Testis (tissue), 3 donors: ENCODE results near the gene EDC3. TPM values are rescaled to one million over a fixed set of nuclear protein-coding genes. Genes with fewer than 3 reads are reported as not detected.
A peak's percentile ranks its signal among the peaks of the same experiment; 100 is the strongest.

Experiments
- DNase-seq: peaks from one replicate; pipeline ENCODE4 v3.0.0-alpha.2; 2019
- H3K27ac ChIP-seq, 2 donors: fragments of 200-600 bp; sonication (generic); one replicate each; pipeline ENCODE4 v1.5.1; 2019
- H3K27me3 ChIP-seq: fragments of 200-600 bp; sonication (generic); one replicate; pipeline ENCODE4 v1.5.1; 2019
- H3K36me3 ChIP-seq: fragments of 200-600 bp; sonication (generic); one replicate; pipeline ENCODE4 v1.5.1; 2017; ENCODE audit warnings: low read depth; ENCODE audit errors: missing control alignments
- H3K4me1 ChIP-seq: fragments of 200-600 bp; sonication (generic); one replicate; pipeline ENCODE4 v1.5.1; 2019
- H3K4me3 ChIP-seq, 2 donors: fragments of 200-600 bp; sonication (generic); one replicate each; pipeline ENCODE4 v1.5.1; 2017 to 2019
- H3K9me3 ChIP-seq: fragments of 200-600 bp; sonication (generic); one replicate; pipeline ENCODE4 v1.5.1; 2017
- POLR2A ChIP-seq: fragments of 450-650 bp; IDR thresholded peaks from one replicate; pipeline ENCODE4 v1.6.1; 2017; ENCODE audit warnings: antibody characterized with exemption, mild to moderate bottlenecking, moderate library complexity
- WGBS, 2 donors: methylation state at CpG; one replicate each; pipeline ENCODE4 v1.1.5; 2018; 5-methylcytosine and 5-hydroxymethylcytosine counted together
- intact Hi-C: fragments of 100-400 bp; cut with DNase I; formaldehyde crosslinking; loops from one replicate; pipeline ENCODE4 v1.15.1; 2023; ENCODE audit warnings: low total_unique reads
- polyA plus RNA-seq: library from polyadenylated mRNA; stranded (reverse); fragments of 350-450 nt; fragmentation: Illumina TruSeq; extraction: RNeasy Lipid Tissue Mini Kit (QIAGEN cat#74804); gene quantifications from one replicate; pipeline ENCODE4 v1.2.3, GENCODE V29; 2014; ENCODE audit warnings: low read depth, low replicate concordance; ENCODE audit not compliant: insufficient read depth
- total RNA-seq, 2 donors: library from RNA; depleted of rRNA; stranded (reverse); fragments of >200 nt; gene quantifications; one replicate each; pipeline ENCODE4 v1.2.3, GENCODE V29; 2016
- TF ChIP-seq, protein P1 (sequence below), 3 experiments: fragments of 450-650 bp in 2 of 3; fragments of 200-600 bp in 1 of 3; sonication (generic) in 1 of 3; IDR thresholded peaks; one replicate each; pipeline ENCODE4 v1.5.1; 2016 to 2019; ENCODE audit warnings: antibody characterized with exemption in 3 of 3, mild to moderate bottlenecking in 2 of 3, moderate library complexity in 1 of 3

EDC3 gene
- total and polyA plus RNA-seq, 3 donors from 2014 or later, result 53.8 to 96.0 (median 56.5) TPM

DNA sequence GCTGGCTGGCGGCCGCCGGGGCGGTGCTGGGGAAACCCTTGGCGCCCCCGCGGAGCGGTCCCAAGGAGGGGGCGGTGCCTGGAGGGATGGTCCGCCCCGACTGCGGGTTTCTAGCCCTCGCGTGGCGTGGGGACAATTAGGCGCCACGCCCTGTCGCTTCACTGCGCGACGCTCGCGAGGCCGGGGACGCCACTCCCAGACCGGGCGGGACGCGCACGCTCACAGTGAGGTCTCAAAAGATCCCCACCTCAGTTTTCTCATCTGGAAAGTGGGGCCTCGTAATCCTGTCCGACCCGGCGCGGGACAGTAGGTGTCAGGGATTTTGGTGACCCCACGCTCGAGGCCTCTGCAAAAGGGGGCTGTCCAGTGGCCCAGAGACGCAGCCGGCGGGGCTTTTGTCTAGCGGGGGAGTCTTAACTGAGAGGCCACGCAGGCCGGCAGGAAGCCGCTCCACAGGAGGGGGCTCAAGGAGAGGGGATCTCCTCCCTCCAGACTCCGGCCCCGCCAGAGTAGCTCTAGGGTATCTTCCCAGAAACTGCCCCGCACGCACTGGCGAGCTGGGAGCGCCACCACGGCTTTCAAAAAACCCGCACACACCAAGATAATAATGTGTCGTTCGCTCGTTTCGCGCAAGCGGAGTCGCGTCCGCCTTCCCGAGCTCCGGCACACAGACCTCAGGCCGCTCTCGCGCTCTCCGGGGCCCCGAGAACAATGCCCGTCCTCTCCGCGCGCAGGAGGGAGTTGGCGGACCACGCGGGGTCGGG is 80.9 kb downstream of the EDC3 start:
- WGBS, 2 donors, result 1% methylated on average over 57 of the region's 76 CpGs; no CpG with 5 or more reads in 1 of the 2 donors
- H3K27ac ChIP-seq, result peak overlapping the region; percentile 97 to 98
- TF ChIP-seq, protein P1, sequence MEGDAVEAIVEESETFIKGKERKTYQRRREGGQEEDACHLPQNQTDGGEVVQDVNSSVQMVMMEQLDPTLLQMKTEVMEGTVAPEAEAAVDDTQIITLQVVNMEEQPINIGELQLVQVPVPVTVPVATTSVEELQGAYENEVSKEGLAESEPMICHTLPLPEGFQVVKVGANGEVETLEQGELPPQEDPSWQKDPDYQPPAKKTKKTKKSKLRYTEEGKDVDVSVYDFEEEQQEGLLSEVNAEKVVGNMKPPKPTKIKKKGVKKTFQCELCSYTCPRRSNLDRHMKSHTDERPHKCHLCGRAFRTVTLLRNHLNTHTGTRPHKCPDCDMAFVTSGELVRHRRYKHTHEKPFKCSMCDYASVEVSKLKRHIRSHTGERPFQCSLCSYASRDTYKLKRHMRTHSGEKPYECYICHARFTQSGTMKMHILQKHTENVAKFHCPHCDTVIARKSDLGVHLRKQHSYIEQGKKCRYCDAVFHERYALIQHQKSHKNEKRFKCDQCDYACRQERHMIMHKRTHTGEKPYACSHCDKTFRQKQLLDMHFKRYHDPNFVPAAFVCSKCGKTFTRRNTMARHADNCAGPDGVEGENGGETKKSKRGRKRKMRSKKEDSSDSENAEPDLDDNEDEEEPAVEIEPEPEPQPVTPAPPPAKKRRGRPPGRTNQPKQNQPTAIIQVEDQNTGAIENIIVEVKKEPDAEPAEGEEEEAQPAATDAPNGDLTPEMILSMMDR (IDR thresholded peaks at IDR 0.05), result no peak
- no peak for TF ChIP-seq POLR2A
- DNase-seq, result peak; percentile 85
- H3K4me3 ChIP-seq, result peak overlapping the region; percentile 99 to 100
- H3K9me3 ChIP-seq, result no peaks in the 10 kb centered on the region
- no peaks in the 10 kb centered on the region for H3K27me3 ChIP-seq
- H3K4me1 ChIP-seq, result peaks cover 39% of the 10 kb centered on the region
- intact Hi-C loops, result loop anchor here (5.0 kb wide), 1 partner anchor 73 kb away; the partner anchor contains the start of gene ARID3B
- no peaks in the 10 kb centered on the region for H3K36me3 ChIP-seq

DNA sequence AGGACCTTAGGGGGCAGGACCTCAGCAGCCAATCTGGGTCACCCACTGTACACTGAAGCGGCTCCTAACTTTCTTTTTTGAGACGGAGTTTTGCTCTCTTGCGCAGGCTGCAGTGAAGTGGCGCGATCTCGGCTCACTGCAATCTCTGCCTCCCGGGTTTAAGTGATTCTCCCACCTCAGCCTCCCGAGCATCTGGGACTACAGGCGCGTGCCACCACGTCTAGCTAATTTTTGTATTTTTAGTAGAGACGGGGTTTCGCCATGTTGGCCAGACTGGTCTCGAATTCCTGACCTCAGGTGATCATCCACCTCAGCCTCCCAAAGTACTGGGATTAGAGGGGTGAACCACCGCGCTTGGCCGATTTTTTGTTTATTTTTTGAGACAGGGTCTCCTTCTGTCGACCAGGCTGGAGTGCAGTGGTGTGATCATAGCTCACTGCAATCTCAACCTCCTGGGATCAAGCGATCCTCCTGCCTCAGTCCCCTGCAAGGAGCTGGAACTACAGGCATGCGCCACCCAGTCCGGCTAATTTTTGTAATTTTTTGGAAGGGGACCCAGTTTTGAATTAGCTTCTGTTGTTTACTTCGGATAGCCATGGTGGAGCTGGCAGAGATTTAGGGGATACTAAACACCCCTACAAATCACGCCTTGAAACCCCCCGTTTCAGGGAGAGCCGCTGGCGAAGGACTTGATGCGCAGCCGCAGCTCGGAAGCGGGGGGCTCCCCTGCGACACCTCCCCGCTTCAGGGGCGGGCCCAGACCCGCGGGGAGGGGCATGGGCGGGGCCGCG is 81.7 kb downstream of the EDC3 start:
- intact Hi-C loops, result loop anchor here (5.0 kb wide), 1 partner anchor 72 kb away; the partner anchor contains the start of gene ARID3B
- WGBS, 2 donors, result 25 to 40% methylated on average over 22 to 38 of the region's 38 CpGs
- H3K4me3 ChIP-seq, result peak overlapping the region; percentile 99 to 100

DNA sequence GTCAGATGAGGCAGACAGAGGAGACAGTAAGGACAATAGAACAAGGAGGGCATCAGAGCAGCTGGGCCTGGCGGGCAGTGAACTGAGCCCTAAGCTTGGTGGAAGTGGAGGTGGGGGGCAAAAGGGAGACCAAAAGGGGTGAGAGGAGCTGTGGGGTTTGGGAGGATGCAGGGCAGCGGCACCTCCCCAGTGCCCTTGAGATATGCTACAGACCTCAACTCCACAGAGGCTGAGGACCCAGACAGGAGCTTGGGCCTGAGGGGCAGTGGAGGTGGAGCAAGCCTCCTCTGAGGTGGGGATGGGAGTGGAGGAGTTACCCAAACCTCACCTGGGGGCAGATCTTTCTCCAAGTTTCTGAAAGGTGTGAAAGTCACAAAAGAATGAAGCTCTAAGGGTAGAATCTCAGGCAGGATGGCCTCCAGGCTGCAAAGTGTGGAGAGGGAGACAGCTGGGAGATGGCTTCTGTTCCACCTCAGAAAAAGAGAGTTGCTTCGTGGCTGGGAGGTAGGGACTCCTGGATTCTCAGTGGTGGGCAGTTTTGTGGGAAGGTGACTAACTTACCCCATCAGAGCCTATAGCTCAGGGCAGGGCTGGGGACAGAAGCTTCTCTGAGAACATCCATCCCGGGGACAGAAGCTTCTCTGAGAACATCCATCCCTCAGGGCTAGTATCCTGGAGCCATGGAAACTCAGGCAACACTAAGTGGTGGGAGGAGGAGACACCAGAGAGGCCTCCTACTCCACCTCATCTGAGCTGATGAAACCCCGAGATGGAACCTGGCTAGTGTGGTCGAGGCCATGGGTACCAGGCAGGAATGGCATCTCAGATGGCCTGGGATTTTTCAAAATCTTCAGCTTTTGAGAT is 82.5 kb downstream of the EDC3 start:
- H3K4me3 ChIP-seq, result no peak overlapping the region
- intact Hi-C loops, result loop anchor here (5.0 kb wide), 1 partner anchor 71 kb away; the partner anchor contains the start of gene ARID3B
- 57 to 58% methylated on average over 5 to 6 of the region's 6 CpGs for WGBS, 2 donors

More for the DNA sequence above, 81.7 kb downstream of the EDC3 start:
- Histone ChIP-seq H3K27me3 (no peaks in the 10 kb centered on the region), H3K27ac (peak overlapping the region; percentile 97 to 98), H3K4me1 (peaks cover 40% of the 10 kb centered on the region), H3K9me3 (no peaks in the 10 kb centered on the region), H3K36me3 (no peaks in the 10 kb centered on the region)
- DNase-seq, result no peak
- TF ChIP-seq, protein P1 (IDR thresholded peaks at IDR 0.05), result no peak
- TF ChIP-seq POLR2A, result no peak

GRCh38 chr15:74612677-74613076 is 83.1 kb downstream of the EDC3 start:
- TF ChIP-seq POLR2A, result no peak
- TF ChIP-seq, protein P1 (IDR thresholded peaks at IDR 0.05), result no peak
- 95 to 100% methylated on average over 1 to 2 of the region's 2 CpGs for whole genome bisulfite sequencing, 2 donors

More for the DNA sequence above, 82.5 kb downstream of the EDC3 start:
- Histone ChIP-seq H3K9me3 (no peaks in the 10 kb centered on the region), H3K36me3 (no peaks in the 10 kb centered on the region), H3K4me1 (peaks cover 34% of the 10 kb centered on the region), H3K27me3 (no peaks in the 10 kb centered on the region), H3K27ac (no peak overlapping the region)
- TF ChIP-seq POLR2A, result no peak
- TF ChIP-seq, protein P1 (IDR thresholded peaks at IDR 0.05), result no peak
- no peak for DNase-seq

More at GRCh38 chr15:74612677-74613076, 83.1 kb downstream of the EDC3 start:
- Histone ChIP-seq H3K4me1 (peaks cover 30% of the 10 kb centered on the region), H3K36me3 (no peaks in the 10 kb centered on the region), H3K27me3 (no peaks in the 10 kb centered on the region), H3K4me3 (no peak overlapping the region), H3K27ac (no peak overlapping the region), H3K9me3 (no peaks in the 10 kb centered on the region)
- intact Hi-C loops, result loop anchor here (5.0 kb wide), 1 partner anchor 70 kb away; the partner anchor contains the start of gene ARID3B
- no peak for DNase-seq
